Natural killer cell (primary cell): ENCODE results near the gene BCL11B. TPM values are rescaled to one million over a fixed set of nuclear protein-coding genes. Genes with fewer than 3 reads are reported as not detected.

Experiments used
- ATAC-seq, 3 donors: fragments of 150-1000 bp in 2 of 3; fragments of 200-7000 bp in 1 of 3; cut with Tn5 transposase; 1 replicate in 1 of 3; 2 replicates in 2 of 3; pipeline ENCODE4 v1.10.0; 2021; ENCODE audit warnings: mild to moderate bottlenecking in 2 of 3, moderate library complexity in 2 of 3
- DNase-seq, 2 donors: peaks; one replicate each; pipeline versions ENCODE4 v3.0.0 to v3.0.0-alpha.2; 2013 to 2021; ENCODE audit warnings: mixed read lengths in 1 of 2
- H3K27ac ChIP-seq: one replicate; pipeline ENCODE4 v1.5.1; 2013; ENCODE audit warnings: mild to moderate bottlenecking, low read length
- H3K27me3 ChIP-seq: one replicate; pipeline ENCODE4 v1.6.1; 2013; ENCODE audit warnings: low read length; ENCODE audit not compliant: control insufficient read depth, insufficient read depth
- H3K36me3 ChIP-seq: one replicate; pipeline ENCODE4 v1.6.1; 2013; ENCODE audit warnings: low read length; ENCODE audit not compliant: control insufficient read depth, insufficient read depth
- H3K4me1 ChIP-seq: one replicate; pipeline ENCODE4 v1.6.1; 2013; ENCODE audit warnings: low read length; ENCODE audit not compliant: control insufficient read depth, insufficient read depth
- H3K4me3 ChIP-seq: one replicate; pipeline ENCODE4 v1.5.1; 2013; ENCODE audit warnings: low read length
- H3K9me3 ChIP-seq: one replicate; pipeline ENCODE4 v1.6.1; 2013; ENCODE audit warnings: low read length; ENCODE audit not compliant: control insufficient read depth, insufficient read depth
- H3K27ac Mint-ChIP-seq, 2 donors: one replicate each; pipeline ENCODE4 v1.8.0; 2022; ENCODE audit warnings: mild to moderate bottlenecking in 2 of 2, mixed read lengths in 2 of 2, moderate library complexity in 1 of 2
- H3K27me3 Mint-ChIP-seq, 2 donors: one replicate each; pipeline ENCODE4 v1.8.0; 2022; ENCODE audit warnings: low read depth in 2 of 2, mixed read lengths in 2 of 2
- H3K36me3 Mint-ChIP-seq: one replicate; pipeline ENCODE4 v1.8.0; 2022; ENCODE audit warnings: mixed read lengths
- H3K4me1 Mint-ChIP-seq, 2 donors: one replicate each; pipeline ENCODE4 v1.8.0; 2022; ENCODE audit warnings: mixed read lengths in 2 of 2
- H3K4me3 Mint-ChIP-seq: one replicate; pipeline ENCODE4 v1.8.0; 2022; ENCODE audit warnings: mild to moderate bottlenecking, moderate library complexity, mixed read lengths
- H3K9me3 Mint-ChIP-seq, 2 donors: one replicate each; pipeline ENCODE4 v1.8.0; 2022; ENCODE audit warnings: mixed read lengths in 2 of 2
- WGBS: methylation state at CpG from one replicate; pipeline ENCODE4 v1.1.7; 2013; ENCODE audit warnings: missing lambda C conversion rate; ENCODE audit not compliant: insufficient coverage; 5-methylcytosine and 5-hydroxymethylcytosine counted together
- intact Hi-C: fragments of 100-400 bp; cut with micrococcal nuclease; formaldehyde crosslinking; loops from one replicate; pipeline ENCODE4 v1.14.2; 2022
- total RNA-seq, 4 donors: library from RNA; stranded (reverse); fragments of 120-200 nt in 1 of 4; gene quantifications; one replicate each; pipeline versions ENCODE4 v1.2.3 to v1.2.4, GENCODE V29; 2013 to 2022
- TF ChIP-seq, protein P1 (sequence below): fragments of 200-600 bp; IDR thresholded peaks from one replicate; pipeline ENCODE4 v1.8.0; 2022; ENCODE audit warnings: antibody characterized with exemption

BCL11B gene
- total RNA-seq, 3 donors from 2014 or later (not counting 1 experiment from before 2014, with no cell fraction given): 43.5 to 61.5 (median 56.2) TPM

DNA sequence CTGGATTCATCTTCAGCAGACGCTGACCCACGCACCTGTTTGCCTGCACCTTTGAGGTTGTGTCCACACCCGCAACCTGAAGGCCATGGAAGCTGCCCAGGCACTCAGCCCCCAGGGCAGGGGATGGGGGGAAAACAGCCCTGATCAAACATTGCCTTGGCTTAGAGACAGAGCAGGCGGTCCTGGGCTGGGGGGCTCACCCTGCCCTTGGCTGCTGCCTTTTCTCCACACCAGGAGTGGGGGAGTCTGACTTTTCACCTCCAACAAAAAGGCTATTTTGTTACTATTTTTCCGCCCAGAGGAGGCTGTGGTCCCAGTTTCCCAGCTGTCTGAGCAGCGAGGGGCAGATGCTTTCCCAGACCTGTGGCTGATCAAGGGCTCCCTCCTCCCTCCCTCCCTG is 24.2 kb downstream of the BCL11B start:
- peaks cover 73 to 78% of the 10 kb centered on the region in 2 donors for H3K4me1 Mint-ChIP-seq
- no peak for DNase-seq
- H3K4me3 Mint-ChIP-seq: peak overlapping the region; percentile 52
- no peaks in the 10 kb centered on the region for H3K9me3 Mint-ChIP-seq
- intact Hi-C loops: no loop called here
- H3K36me3 Mint-ChIP-seq: no peaks in the 10 kb centered on the region
- ATAC-seq: no peak
- 78% methylated on average over 6 of the region's 6 CpGs for WGBS
- Histone ChIP-seq H3K27me3 (no peaks in the 10 kb centered on the region), H3K4me1 (peaks cover 82% of the 10 kb centered on the region), H3K4me3 (no peak overlapping the region), H3K9me3 (no peaks in the 10 kb centered on the region), H3K36me3 (peaks cover 11% of the 10 kb centered on the region), H3K27ac (peak overlapping the region; percentile 43)
- peak overlapping the region; percentile 69 to 75 for H3K27ac Mint-ChIP-seq
- H3K27me3 Mint-ChIP-seq: no peaks in the 10 kb centered on the region
- TF ChIP-seq, protein P1, sequence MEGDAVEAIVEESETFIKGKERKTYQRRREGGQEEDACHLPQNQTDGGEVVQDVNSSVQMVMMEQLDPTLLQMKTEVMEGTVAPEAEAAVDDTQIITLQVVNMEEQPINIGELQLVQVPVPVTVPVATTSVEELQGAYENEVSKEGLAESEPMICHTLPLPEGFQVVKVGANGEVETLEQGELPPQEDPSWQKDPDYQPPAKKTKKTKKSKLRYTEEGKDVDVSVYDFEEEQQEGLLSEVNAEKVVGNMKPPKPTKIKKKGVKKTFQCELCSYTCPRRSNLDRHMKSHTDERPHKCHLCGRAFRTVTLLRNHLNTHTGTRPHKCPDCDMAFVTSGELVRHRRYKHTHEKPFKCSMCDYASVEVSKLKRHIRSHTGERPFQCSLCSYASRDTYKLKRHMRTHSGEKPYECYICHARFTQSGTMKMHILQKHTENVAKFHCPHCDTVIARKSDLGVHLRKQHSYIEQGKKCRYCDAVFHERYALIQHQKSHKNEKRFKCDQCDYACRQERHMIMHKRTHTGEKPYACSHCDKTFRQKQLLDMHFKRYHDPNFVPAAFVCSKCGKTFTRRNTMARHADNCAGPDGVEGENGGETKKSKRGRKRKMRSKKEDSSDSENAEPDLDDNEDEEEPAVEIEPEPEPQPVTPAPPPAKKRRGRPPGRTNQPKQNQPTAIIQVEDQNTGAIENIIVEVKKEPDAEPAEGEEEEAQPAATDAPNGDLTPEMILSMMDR: no peak

DNA sequence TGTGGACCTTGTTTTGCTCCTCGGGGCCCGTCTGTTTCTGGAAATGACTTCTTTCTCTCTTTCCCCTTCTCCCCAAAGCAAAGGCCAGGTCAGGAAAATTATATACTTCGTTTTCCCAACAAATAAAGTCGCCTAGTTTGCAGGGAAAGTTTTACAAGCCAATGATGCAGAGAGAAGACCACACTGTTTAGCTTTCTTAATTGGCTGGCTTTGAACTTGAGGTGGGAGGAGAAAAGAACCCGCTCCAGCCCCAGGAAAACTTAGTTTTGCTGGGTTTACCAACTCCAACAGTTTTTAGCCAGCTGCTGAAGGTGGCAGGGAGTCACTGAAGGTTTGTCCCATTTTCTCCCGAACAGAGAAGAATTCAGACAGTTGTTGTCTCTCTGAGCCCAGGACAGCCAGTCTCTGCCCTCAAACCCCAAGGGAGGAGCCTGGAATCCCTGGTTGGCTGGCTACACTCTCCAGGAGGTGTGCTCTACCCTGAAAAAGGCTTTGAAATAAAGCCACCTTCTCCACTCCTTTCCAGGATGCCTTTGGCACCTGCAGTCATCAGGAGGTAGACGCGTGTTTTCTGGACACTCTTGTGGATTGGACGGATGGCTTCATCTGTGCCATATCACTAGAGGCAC is 24.8 kb downstream of the BCL11B start:
- TF ChIP-seq, protein P1: no peak
- Histone ChIP-seq H3K36me3 (peaks cover 7% of the 10 kb centered on the region), H3K27me3 (no peaks in the 10 kb centered on the region), H3K9me3 (no peaks in the 10 kb centered on the region), H3K27ac (peak overlapping the region; percentile 43), H3K4me1 (peaks cover 82% of the 10 kb centered on the region), H3K4me3 (no peak overlapping the region)
- DNase-seq: peak in 1 of 2 donors; percentile 59
- H3K4me3 Mint-ChIP-seq: peak overlapping the region; percentile 80
- peaks cover 77 to 79% of the 10 kb centered on the region in 2 donors for H3K4me1 Mint-ChIP-seq
- 60% methylated on average over 9 of the region's 9 CpGs for WGBS
- H3K27ac Mint-ChIP-seq: peak overlapping the region; percentile 69 to 75
- H3K9me3 Mint-ChIP-seq: no peaks in the 10 kb centered on the region
- no peak for ATAC-seq
- intact Hi-C loops: no loop called here
- no peaks in the 10 kb centered on the region for H3K36me3 Mint-ChIP-seq
- no peaks in the 10 kb centered on the region for H3K27me3 Mint-ChIP-seq

DNA sequence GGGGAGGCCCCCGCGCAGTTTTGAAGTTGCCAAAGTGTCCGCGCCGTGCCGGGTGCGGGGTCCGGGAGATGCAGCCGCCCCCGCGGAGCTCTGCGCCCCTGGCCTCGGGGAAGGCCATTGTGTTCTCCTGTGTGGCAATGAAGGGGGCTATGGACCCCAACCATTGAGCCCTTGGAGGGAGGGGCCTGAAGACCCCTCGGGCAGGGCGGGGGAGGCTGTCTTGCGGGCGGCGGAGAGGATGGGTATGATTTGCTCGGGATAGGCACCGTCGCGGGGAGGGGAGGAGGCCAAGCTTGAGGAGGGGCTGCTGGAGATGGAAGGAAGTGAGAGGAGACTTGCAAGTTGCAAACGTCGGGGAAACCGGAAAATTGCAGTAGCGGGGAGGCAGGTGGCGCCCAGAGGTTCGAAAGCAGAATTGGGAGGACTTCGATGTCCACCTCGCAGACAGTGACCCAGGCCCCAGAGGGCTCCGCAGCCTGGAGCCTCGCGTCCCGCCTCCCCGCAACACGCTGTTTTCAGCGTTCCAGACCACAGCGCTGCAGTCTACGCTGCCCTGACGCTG is 25.4 kb downstream of the BCL11B start:
- Histone ChIP-seq H3K27ac (peak overlapping the region; percentile 43), H3K4me3 (no peak overlapping the region), H3K4me1 (peaks cover 84% of the 10 kb centered on the region), H3K9me3 (no peaks in the 10 kb centered on the region), H3K36me3 (peaks cover 5% of the 10 kb centered on the region), H3K27me3 (no peaks in the 10 kb centered on the region)
- WGBS: 17% methylated on average over 40 of the region's 40 CpGs
- ATAC-seq: peak; percentile 31 to 55 (median 45)
- Mint-ChIP-seq H3K27ac (peak overlapping the region; percentile 69 to 75), H3K27me3 (no peaks in the 10 kb centered on the region), H3K9me3 (no peaks in the 10 kb centered on the region), H3K36me3 (no peaks in the 10 kb centered on the region), H3K4me3 (peak overlapping the region; percentile 80), H3K4me1 (peaks cover 79 to 81% of the 10 kb centered on the region in 2 donors)
- intact Hi-C loops: no loop called here
- TF ChIP-seq, protein P1: no peak
- DNase-seq: peak in 1 of 2 donors; percentile 82
